GM23338 (cell line): ENCODE results near the gene SEC14L6. TPM values are rescaled to one million over a fixed set of nuclear protein-coding genes. Genes with fewer than 3 reads are reported as not detected.

Experiments
- ATAC-seq: fragments of 200-7000 bp; cut with Tn5 transposase; 3 replicates; pipeline ENCODE4 v1.9.1; 2020
- DNase-seq: peaks from one replicate; pipeline ENCODE4 v3.0.0-alpha.2; 2015; ENCODE audit warnings: low spot score
- H2AFZ ChIP-seq: fragments of 200-600 bp; sonication (generic); 2 replicates; pipeline ENCODE4 v1.8.0; 2016; ENCODE audit warnings: antibody characterized with exemption, mild to moderate bottlenecking, moderate library complexity
- H3F3A ChIP-seq: fragments of 200-600 bp; sonication (generic); replicated peaks from 2 replicates; pipeline ENCODE4 v1.8.0; 2017; ENCODE audit warnings: antibody characterized with exemption, mixed run types, low read depth
- H3K27ac ChIP-seq: fragments of 200-600 bp; sonication (generic); 2 replicates; pipeline ENCODE4 v1.6.1; 2016; ENCODE audit warnings: low read depth
- H3K27me3 ChIP-seq: fragments of 200-600 bp; sonication (generic); 2 replicates; pipeline ENCODE4 v1.8.0; 2016; ENCODE audit warnings: mild to moderate bottlenecking, mixed run types, moderate library complexity; ENCODE audit not compliant: insufficient read depth
- H3K36me3 ChIP-seq: fragments of 200-600 bp; sonication (generic); 2 replicates; pipeline ENCODE4 v1.8.0; 2016; ENCODE audit warnings: mild to moderate bottlenecking; ENCODE audit not compliant: insufficient read depth
- H3K4me1 ChIP-seq: fragments of 200-600 bp; sonication (generic); 2 replicates; pipeline ENCODE4 v1.8.0; 2016; ENCODE audit warnings: mild to moderate bottlenecking, moderate library complexity; ENCODE audit not compliant: insufficient read depth
- H3K4me2 ChIP-seq: fragments of 200-600 bp; sonication (generic); 2 replicates; pipeline ENCODE4 v1.7.1; 2017; ENCODE audit warnings: mixed run types
- H3K4me3 ChIP-seq: fragments of 200-600 bp; sonication (generic); 2 replicates; pipeline ENCODE4 v1.6.1; 2016; ENCODE audit warnings: mixed run types
- H3K79me2 ChIP-seq: fragments of 200-600 bp; sonication (generic); replicated peaks from 2 replicates; pipeline ENCODE4 v1.8.0; 2017; ENCODE audit warnings: mild to moderate bottlenecking; ENCODE audit not compliant: insufficient read depth
- H3K9me2 ChIP-seq: fragments of 200-600 bp; sonication (generic); 2 replicates; pipeline ENCODE4 v1.8.0; 2017; ENCODE audit not compliant: insufficient read depth
- H4K20me1 ChIP-seq: fragments of 200-600 bp; sonication (generic); replicated peaks from 2 replicates; pipeline ENCODE4 v1.8.0; 2017; ENCODE audit warnings: mild to moderate bottlenecking; ENCODE audit not compliant: insufficient read depth
- H3K27ac Mint-ChIP-seq: 2 replicates; pipeline ENCODE4 v1.8.0; 2020; ENCODE audit warnings: inconsistent platforms, mild to moderate bottlenecking, moderate library complexity, mixed read lengths
- H3K27me3 Mint-ChIP-seq: 3 replicates; pipeline ENCODE4 v1.8.0; 2022; ENCODE audit warnings: low read depth, mild to moderate bottlenecking, moderate library complexity, mixed read lengths, inconsistent platforms; ENCODE audit not compliant: insufficient read depth, poor library complexity
- H3K36me3 Mint-ChIP-seq: 3 replicates; pipeline ENCODE4 v1.8.0; 2021; ENCODE audit warnings: low read depth, mild to moderate bottlenecking, inconsistent platforms, moderate library complexity, mixed read lengths
- H3K4me1 Mint-ChIP-seq: 3 replicates; pipeline ENCODE4 v1.8.0; 2020; ENCODE audit warnings: mild to moderate bottlenecking, inconsistent platforms, mixed read lengths
- H3K4me3 Mint-ChIP-seq: 3 replicates; pipeline ENCODE4 v1.8.0; 2021; ENCODE audit warnings: moderate library complexity, mild to moderate bottlenecking, inconsistent platforms, mixed read lengths
- H3K9me3 Mint-ChIP-seq: 3 replicates; pipeline ENCODE4 v1.8.0; 2020; ENCODE audit warnings: moderate library complexity, mild to moderate bottlenecking, inconsistent platforms, mixed read lengths
- CREB1 ChIP-seq: fragments of 250-450 bp; sonication (Bioruptor Pico); IDR thresholded peaks from 2 replicates; pipeline ENCODE4 v1.5.0; 2020; ENCODE audit warnings: low read depth, mild to moderate bottlenecking, moderate library complexity
- EZH2 ChIP-seq: fragments of 200-600 bp; sonication (generic); IDR thresholded peaks from one replicate; pipeline ENCODE4 v1.8.0; 2017; ENCODE audit warnings: antibody characterized with exemption, mild to moderate bottlenecking, low read depth; ENCODE audit not compliant: unreplicated experiment
- EZH2phosphoT487 ChIP-seq: fragments of 200-600 bp; sonication (generic); IDR thresholded peaks from one replicate; pipeline ENCODE4 v1.8.1; 2018; ENCODE audit warnings: antibody characterized with exemption; ENCODE audit not compliant: unreplicated experiment
- NANOG ChIP-seq: IDR thresholded peaks from 2 replicates; pipeline ENCODE4 v1.6.1; 2016; ENCODE audit warnings: antibody characterized with exemption, borderline replicate concordance
- POLR2AphosphoS5 ChIP-seq: IDR thresholded peaks from 2 replicates; pipeline ENCODE4 v1.6.1; 2016; ENCODE audit warnings: antibody characterized with exemption, low read depth
- STAT1 ChIP-seq: IDR thresholded peaks from one replicate; pipeline ENCODE4 v1.6.1; 2016; ENCODE audit warnings: antibody characterized with exemption; ENCODE audit not compliant: unreplicated experiment
- ZNF114 ChIP-seq: fragments of 250-450 bp; sonication (Bioruptor Pico); IDR thresholded peaks from 2 replicates; pipeline ENCODE4 v1.5.0; 2020; ENCODE audit warnings: mild to moderate bottlenecking, moderate library complexity
- ZNF331 ChIP-seq: fragments of 250-450 bp; sonication (Bioruptor Pico); IDR thresholded peaks from 2 replicates; pipeline ENCODE4 v1.5.0; 2020; ENCODE audit warnings: low read depth, mild to moderate bottlenecking, moderate library complexity
- polyA plus RNA-seq: library from polyadenylated mRNA; unstranded; fragments of >200 nt; fragmentation: Nextera tagmentation; extraction: Ambion mirVana; gene quantifications from 2 replicates; pipeline ENCODE4 v1.2.1, GENCODE V29; 2016
- total RNA-seq: library from RNA; depleted of rRNA; stranded (reverse); fragments of >200 nt; shearing (Covaris generic); gene quantifications from 2 replicates; pipeline ENCODE4 v1.2.3, GENCODE V29; 2014
- TF ChIP-seq, protein P1 (sequence below), 2 experiments: fragments of 200-600 bp in 1 of 2; sonication (generic) in 1 of 2; conservative IDR thresholded peaks; 2 replicates each; pipeline versions ENCODE4 v1.5.1 to v1.6.1; 2016 to 2017; ENCODE audit warnings: antibody characterized with exemption in 2 of 2, low read depth in 2 of 2, mild to moderate bottlenecking in 2 of 2, moderate library complexity in 1 of 2
- TF ChIP-seq, protein P2 (sequence below): IDR thresholded peaks from one replicate; pipeline ENCODE4 v1.6.1; 2018; ENCODE audit warnings: antibody characterized with exemption; ENCODE audit not compliant: unreplicated experiment
- TF ChIP-seq, protein P3 (sequence below): IDR thresholded peaks from 2 replicates; pipeline ENCODE4 v1.6.1; 2016; ENCODE audit warnings: antibody characterized with exemption

SEC14L6 gene
- total and polyA plus RNA-seq, 2 experiments from 2014 or later, result 0.84 to 2.1 TPM

GRCh38 chr22:30526656-30527055 is 19.9 kb downstream of the SEC14L6 start (continued):
- TF ChIP-seq, protein P1, sequence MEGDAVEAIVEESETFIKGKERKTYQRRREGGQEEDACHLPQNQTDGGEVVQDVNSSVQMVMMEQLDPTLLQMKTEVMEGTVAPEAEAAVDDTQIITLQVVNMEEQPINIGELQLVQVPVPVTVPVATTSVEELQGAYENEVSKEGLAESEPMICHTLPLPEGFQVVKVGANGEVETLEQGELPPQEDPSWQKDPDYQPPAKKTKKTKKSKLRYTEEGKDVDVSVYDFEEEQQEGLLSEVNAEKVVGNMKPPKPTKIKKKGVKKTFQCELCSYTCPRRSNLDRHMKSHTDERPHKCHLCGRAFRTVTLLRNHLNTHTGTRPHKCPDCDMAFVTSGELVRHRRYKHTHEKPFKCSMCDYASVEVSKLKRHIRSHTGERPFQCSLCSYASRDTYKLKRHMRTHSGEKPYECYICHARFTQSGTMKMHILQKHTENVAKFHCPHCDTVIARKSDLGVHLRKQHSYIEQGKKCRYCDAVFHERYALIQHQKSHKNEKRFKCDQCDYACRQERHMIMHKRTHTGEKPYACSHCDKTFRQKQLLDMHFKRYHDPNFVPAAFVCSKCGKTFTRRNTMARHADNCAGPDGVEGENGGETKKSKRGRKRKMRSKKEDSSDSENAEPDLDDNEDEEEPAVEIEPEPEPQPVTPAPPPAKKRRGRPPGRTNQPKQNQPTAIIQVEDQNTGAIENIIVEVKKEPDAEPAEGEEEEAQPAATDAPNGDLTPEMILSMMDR (conservative IDR thresholded peaks at IDR 0.05; ENCODE audit: low read depth in 2 of 2), result no peak
- TF ChIP-seq EZH2, result no peak
- TF ChIP-seq ZNF331 (CRISPR knock-in tag), result no peak
- TF ChIP-seq POLR2AphosphoS5, result no peak
- no peak for TF ChIP-seq NANOG
- TF ChIP-seq ZNF114 (CRISPR knock-in tag), result no peak
- no peak for TF ChIP-seq CREB1
- TF ChIP-seq, protein P2, sequence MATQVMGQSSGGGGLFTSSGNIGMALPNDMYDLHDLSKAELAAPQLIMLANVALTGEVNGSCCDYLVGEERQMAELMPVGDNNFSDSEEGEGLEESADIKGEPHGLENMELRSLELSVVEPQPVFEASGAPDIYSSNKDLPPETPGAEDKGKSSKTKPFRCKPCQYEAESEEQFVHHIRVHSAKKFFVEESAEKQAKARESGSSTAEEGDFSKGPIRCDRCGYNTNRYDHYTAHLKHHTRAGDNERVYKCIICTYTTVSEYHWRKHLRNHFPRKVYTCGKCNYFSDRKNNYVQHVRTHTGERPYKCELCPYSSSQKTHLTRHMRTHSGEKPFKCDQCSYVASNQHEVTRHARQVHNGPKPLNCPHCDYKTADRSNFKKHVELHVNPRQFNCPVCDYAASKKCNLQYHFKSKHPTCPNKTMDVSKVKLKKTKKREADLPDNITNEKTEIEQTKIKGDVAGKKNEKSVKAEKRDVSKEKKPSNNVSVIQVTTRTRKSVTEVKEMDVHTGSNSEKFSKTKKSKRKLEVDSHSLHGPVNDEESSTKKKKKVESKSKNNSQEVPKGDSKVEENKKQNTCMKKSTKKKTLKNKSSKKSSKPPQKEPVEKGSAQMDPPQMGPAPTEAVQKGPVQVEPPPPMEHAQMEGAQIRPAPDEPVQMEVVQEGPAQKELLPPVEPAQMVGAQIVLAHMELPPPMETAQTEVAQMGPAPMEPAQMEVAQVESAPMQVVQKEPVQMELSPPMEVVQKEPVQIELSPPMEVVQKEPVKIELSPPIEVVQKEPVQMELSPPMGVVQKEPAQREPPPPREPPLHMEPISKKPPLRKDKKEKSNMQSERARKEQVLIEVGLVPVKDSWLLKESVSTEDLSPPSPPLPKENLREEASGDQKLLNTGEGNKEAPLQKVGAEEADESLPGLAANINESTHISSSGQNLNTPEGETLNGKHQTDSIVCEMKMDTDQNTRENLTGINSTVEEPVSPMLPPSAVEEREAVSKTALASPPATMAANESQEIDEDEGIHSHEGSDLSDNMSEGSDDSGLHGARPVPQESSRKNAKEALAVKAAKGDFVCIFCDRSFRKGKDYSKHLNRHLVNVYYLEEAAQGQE, result no peak

- H3K27me3 Mint-ChIP-seq, result peaks cover 5% of the 10 kb centered on the region
- Histone ChIP-seq H3F3A (no peaks in the 10 kb centered on the region), H3K4me3 (no peak overlapping the region), H3K27ac (no peak overlapping the region), H3K36me3 (no peaks in the 10 kb centered on the region), H2AFZ (no peak overlapping the region), H3K27me3 (no peaks in the 10 kb centered on the region), H3K4me2 (no peak overlapping the region), H3K79me2 (no peaks in the 10 kb centered on the region), H3K4me1 (no peaks in the 10 kb centered on the region), H3K9me2 (no peaks in the 10 kb centered on the region), H4K20me1 (no peaks in the 10 kb centered on the region)
- no peak overlapping the region for H3K27ac Mint-ChIP-seq
- DNase-seq, result no peak
- ATAC-seq, result no peak
- H3K9me3 Mint-ChIP-seq, result no peaks in the 10 kb centered on the region; the same call in 2 of the 3 replicates
- H3K36me3 Mint-ChIP-seq, result no peaks in the 10 kb centered on the region
- H3K4me3 Mint-ChIP-seq, result no peak overlapping the region
- TF ChIP-seq EZH2phosphoT487 (no peak), ZNF114 (CRISPR knock-in tag) (no peak), STAT1 (no peak)
- TF ChIP-seq, protein P2, result no peak
- TF ChIP-seq, protein P3, sequence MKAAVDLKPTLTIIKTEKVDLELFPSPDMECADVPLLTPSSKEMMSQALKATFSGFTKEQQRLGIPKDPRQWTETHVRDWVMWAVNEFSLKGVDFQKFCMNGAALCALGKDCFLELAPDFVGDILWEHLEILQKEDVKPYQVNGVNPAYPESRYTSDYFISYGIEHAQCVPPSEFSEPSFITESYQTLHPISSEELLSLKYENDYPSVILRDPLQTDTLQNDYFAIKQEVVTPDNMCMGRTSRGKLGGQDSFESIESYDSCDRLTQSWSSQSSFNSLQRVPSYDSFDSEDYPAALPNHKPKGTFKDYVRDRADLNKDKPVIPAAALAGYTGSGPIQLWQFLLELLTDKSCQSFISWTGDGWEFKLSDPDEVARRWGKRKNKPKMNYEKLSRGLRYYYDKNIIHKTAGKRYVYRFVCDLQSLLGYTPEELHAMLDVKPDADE, result no peak
- TF ChIP-seq, protein P1 (conservative IDR thresholded peaks at IDR 0.05; ENCODE audit: low read depth in 2 of 2), result no peak
- H3K4me1 Mint-ChIP-seq, result no peaks in the 10 kb centered on the region
Observed at GRCh38 chr22:30523646-30524489, 22.7 kb downstream of the SEC14L6 start.
